CD4-positive, alpha-beta T cell treated with Interleukin-6 for 4 hours (primary cell): Measurements from ENCODE around the gene NLRC5.

ENCODE experiments used
- DNase-seq: peaks from one replicate; pipeline ENCODE4 v3.0.0-alpha.2; 2020; ENCODE audit warnings: mixed read lengths

NLRC5 gene

GRCh38 chr16:57027067-57027466 is 37.7 kb downstream of the NLRC5 start:
- no peak for DNase-seq

- DNase-seq, result no peak
These were observed 38.7 kb downstream of the NLRC5 start for GRCh38 chr16:57028086-57028485.

- DNase-seq, result no peak
These were observed 40.1 kb downstream of the NLRC5 start for GRCh38 chr16:57029161-57030160.

DNA sequence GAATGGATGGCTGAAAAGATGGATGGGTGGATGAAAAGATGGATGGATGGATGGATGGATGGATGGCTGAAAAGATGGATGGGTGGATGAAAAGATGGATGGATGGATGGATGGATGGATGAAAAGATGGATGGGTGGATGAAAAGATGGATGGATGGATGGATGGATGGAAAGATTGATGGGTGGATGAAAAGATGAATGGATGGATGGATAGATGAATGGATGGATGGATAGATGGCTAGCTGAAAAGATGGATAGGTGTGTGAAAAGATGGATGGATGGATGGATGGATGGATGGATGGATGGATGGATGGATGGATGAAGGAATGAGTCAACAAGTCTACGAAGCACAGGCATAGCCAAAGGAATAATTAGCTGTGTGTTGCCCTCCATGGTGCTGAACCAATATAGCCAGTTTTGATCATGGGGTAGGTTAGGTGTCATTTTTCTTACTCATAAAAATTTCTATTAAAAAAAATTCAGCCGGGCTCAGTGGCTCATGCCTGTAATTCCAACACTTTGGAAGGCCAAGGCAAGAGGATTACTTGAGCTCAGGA is 41.1 kb downstream of the NLRC5 start:
- DNase-seq, result no peak

- DNase-seq, result no peak
These were observed 41.8 kb downstream of the NLRC5 start for GRCh38 chr16:57031156-57031555.

- no peak for DNase-seq
These were observed 43.0 kb downstream of the NLRC5 start for GRCh38 chr16:57032346-57032745.

DNA sequence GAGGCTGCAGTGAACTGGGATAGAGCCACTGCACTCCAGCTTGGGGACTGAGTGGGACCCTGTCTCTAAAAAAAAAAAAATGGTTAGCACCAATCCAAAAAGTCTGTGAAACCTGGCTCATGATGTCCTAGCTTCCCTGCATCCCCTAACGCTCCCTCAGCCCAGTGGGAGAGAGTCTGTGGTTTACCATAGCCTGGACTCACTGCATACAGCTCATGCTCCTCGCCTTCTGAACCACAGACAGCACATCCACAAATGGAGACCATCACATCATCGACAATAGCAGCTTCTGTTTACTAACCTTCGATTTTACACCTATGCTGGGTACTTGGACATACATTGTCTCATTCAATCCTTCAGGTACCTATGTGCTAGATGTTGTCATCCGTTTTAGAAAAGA is 43.6 kb downstream of the NLRC5 start:
- DNase-seq, result no peak

- DNase-seq, result no peak
These were observed 47.0 kb downstream of the NLRC5 start for GRCh38 chr16:57036315-57036714.

GRCh38 chr16:57036945-57037344 is 47.6 kb downstream of the NLRC5 start:
- DNase-seq, result no peak

GRCh38 chr16:57038166-57038565 is 48.8 kb downstream of the NLRC5 start:
- no peak for DNase-seq

DNA sequence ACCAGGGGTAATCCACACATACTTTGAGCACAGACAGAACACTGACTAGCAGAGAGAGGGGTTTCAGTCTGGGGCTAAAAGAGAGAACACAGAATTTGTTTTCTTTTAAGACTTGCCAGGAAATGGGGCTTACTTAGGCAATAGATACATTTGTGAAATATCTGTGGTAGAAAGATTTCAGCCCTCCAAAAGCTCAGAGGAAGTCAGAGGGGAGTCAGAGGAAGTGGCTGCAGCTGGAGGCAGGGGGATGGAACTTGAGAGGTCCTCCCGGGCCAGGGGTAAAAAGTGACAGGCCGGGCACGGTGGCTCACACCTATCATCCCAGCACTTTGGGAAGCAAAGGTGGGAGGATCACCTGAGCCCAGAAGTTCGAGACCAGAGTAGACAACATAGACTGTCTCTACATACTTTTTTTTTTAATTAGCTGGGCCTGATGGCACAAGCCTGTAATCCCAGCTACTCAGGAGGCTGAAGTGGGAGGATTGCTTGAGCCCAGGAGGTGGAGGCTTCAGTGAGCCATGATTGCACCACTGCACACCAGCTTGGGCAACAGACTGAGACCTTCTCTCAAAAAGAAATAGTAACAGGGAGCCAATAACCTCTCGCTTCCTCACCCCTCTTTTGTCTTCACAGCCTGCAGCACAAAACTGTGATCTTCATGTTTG is 49.9 kb downstream of the NLRC5 start:
- peak; percentile 48 for DNase-seq

GRCh38 chr16:57041182-57042156 is 52.1 kb downstream of the NLRC5 start:
- peak; percentile 93 for DNase-seq

GRCh38 chr16:57042157-57043111 is 53.1 kb downstream of the NLRC5 start:
- DNase-seq, result peak; percentile 87

- no peak for DNase-seq
These were observed 53.9 kb downstream of the NLRC5 start for GRCh38 chr16:57043248-57043647.

DNA sequence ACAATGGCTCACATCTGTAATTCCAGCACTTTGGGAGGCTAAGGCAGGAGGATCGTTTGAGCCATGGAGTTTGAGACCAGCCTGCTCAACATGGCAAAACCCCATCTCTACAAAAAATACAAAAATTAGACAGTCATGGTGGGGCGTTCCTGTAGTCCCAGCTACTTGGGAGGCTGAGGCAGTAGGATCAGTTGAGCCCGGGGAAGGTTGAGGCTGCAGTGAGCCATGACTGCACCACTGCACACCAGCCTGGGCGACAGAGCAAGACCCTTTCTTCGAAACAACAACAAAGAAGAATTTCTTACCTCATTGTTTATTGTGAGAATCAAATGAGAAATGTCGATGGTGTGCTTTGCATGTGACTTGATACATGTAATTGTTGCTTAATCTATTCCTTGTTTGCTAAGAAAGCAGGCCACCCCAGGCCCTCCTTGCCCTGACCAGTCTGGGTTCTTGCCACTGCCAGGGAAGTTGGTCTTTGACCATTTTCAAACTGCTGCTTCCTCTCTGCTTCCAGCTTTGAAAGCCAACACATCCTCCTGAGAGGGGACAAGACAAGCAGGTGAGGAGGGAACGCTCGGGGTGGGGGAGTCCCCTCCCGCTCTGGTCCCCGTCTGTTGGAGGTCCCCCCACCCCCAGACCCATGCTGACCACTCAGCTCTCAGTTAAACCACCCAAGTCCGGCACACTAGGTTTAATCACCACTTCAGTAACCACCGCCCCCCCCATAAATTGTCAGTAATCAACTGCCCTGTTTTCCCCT is 55.8 kb downstream of the NLRC5 start:
- no peak for DNase-seq

DNA sequence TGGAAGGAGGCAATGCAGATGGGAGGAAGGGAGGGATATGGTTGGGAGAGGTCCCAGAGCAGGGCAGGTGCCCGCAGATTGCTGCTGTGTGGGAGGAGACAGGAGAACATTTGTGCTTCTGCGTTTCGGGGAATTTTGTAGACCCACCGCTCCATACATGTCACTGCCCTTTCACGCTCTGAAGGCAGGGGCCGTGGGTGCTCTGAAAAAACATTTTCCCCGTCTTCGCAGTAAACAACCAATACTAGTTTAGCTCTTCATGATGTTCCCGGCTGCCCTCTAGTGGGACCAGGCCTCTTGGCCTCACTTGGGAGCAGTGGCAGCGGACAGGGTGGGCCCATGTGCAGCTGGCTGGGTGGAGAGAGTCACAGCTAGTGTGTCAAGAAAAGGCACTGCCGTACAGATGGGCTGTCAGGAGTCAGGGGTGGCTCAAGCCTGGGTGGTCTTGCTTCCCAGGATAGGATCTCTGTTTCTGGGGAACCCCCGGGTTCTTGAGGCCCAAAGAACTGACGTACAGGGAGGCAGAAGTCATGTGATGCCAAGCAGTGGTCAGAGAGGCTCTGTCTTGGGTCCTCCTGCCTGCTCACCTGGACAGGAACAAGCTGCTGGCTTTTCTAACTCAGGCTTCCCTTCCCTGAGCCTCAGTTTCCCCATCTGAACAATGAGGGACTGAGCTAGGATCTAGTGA is 56.5 kb downstream of the NLRC5 start:
- DNase-seq, result peak; percentile 62

DNA sequence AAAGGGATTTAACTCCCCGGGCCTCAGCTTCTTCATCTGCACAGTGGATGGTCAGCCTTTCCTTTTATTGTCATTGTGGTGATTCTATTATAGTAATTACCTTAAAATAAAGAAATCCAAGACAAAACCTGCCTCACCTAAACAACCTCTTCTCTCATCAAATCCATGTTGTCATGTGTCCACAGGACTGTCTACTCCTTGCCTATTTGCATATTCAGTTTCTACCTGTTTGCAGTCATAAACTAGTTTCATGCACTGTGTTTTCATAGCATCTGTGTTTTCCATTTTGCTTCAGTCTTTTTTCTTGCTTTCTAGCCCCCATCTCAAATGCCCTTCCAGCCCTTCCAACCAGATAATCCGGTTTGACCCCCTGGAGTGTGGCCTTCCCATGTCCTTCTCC is 58.7 kb downstream of the NLRC5 start:
- no peak for DNase-seq

DNA sequence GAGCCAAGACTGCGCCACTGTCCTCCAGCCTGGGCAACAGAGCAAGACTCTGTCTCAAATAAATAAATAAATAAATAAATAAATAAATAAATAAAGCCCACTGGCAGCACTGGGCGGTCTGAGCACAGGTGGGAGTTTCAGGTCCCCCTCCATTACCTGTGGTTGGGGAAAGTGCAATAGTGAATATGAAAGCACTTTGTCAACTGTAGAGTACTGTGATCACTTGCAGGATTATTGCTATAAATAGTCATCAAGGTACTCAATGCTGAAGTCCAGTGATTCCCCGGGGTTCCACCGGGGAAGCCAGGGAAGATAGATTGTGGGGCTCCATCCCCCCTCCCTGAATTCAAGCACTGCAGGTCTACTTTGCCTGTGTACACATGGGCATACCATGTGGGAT is 60.3 kb downstream of the NLRC5 start:
- no peak for DNase-seq

DNA sequence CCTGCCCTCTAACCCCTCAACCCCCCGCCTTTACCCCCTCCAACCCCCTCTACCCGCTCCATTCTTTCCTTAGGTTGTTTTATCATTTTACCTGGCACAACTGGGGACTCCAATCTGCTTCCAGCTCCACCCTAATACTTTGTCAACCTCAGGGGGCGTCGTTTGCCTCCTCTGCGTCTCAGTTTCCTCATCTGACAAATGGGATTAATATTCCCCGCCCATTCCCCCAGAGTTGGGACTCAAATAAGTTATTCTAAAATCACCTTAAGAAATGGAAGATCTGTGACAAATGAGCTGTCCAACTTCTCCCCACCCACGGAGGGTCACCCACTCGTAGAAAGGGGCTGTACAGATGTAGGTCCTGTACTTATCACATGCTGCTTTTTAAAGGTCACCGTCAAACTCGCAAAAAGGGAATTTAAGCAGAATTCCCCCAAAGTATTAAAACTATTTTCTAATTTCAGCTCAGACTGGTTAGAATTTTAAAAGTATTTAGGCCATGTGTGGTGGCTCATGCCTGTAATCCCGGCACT is 62.4 kb downstream of the NLRC5 start:
- no peak for DNase-seq

GRCh38 chr16:57053206-57053605 is 63.8 kb downstream of the NLRC5 start:
- no peak for DNase-seq
